Glutamatergic neuron (in vitro differentiated cells): Measurements from ENCODE around the gene AADACL3. TPM values are rescaled to one million over a fixed set of nuclear protein-coding genes. Genes with fewer than 3 reads are reported as not detected.

ENCODE experiments used
- DNase-seq: peaks from one replicate; pipeline ENCODE4 v3.0.0; 2022
- H3K27ac Mint-ChIP-seq: one replicate; pipeline ENCODE4 v1.8.0; 2020; ENCODE audit warnings: mild to moderate bottlenecking, mixed read lengths, inconsistent platforms; ENCODE audit not compliant: unreplicated experiment
- H3K27me3 Mint-ChIP-seq: one replicate; pipeline ENCODE4 v1.8.0; 2020; ENCODE audit warnings: mild to moderate bottlenecking, moderate library complexity, mixed read lengths, inconsistent platforms; ENCODE audit not compliant: unreplicated experiment
- H3K36me3 Mint-ChIP-seq: one replicate; pipeline ENCODE4 v1.8.0; 2020; ENCODE audit warnings: mild to moderate bottlenecking, mixed read lengths, inconsistent platforms; ENCODE audit not compliant: unreplicated experiment
- H3K4me1 Mint-ChIP-seq: one replicate; pipeline ENCODE4 v1.8.0; 2020; ENCODE audit warnings: mild to moderate bottlenecking, low read depth, mixed read lengths, inconsistent platforms; ENCODE audit not compliant: unreplicated experiment
- H3K4me3 Mint-ChIP-seq: one replicate; pipeline ENCODE4 v1.8.0; 2020; ENCODE audit warnings: mild to moderate bottlenecking, mixed read lengths, inconsistent platforms; ENCODE audit not compliant: unreplicated experiment
- H3K9me3 Mint-ChIP-seq: one replicate; pipeline ENCODE4 v1.8.0; 2020; ENCODE audit warnings: mild to moderate bottlenecking, moderate library complexity, mixed read lengths, inconsistent platforms; ENCODE audit not compliant: unreplicated experiment
- total RNA-seq: library from RNA; stranded (reverse); fragmentation: NEBNext Ultra II Directional; extraction: Animal tissue kit (Norgen Biotek cat#: 25700); gene quantifications from one replicate; pipeline ENCODE4 v1.2.1, GENCODE V29; 2021; ENCODE audit not compliant: unreplicated experiment
- TF ChIP-seq, protein P1 (sequence below): fragments of 200-600 bp; sonication (generic); IDR thresholded peaks from one replicate; pipeline ENCODE4 v1.5.0; 2021; ENCODE audit not compliant: partially characterized antibody, unreplicated experiment

AADACL3 gene
- total RNA-seq, 1 donor from 2014 or later: not detected

DNA sequence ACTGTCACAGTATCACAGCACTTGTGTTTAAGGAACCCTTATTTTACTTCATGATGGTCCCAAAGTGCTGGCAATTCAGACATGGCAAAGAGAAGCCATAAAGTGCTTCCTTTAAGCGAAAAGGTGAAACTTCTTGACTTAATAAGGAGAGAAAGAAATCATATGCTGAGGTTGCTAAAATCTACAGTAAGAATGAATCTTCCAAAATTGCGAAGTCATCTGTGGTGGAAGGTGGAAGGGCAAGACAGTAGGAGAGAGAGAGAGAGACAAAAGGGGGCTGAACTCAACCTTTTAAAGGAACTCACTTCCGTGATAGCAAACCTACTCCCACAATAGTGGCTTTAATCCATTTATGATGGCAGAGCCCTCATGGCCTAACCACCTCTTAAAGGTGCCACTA lies 19.3 kb upstream of the AADACL3 start:
- peaks cover 2% of the 10 kb centered on the region for H3K27me3 Mint-ChIP-seq
- DNase-seq: no peak
- no peak overlapping the region for H3K4me3 Mint-ChIP-seq
- TF ChIP-seq, protein P1, sequence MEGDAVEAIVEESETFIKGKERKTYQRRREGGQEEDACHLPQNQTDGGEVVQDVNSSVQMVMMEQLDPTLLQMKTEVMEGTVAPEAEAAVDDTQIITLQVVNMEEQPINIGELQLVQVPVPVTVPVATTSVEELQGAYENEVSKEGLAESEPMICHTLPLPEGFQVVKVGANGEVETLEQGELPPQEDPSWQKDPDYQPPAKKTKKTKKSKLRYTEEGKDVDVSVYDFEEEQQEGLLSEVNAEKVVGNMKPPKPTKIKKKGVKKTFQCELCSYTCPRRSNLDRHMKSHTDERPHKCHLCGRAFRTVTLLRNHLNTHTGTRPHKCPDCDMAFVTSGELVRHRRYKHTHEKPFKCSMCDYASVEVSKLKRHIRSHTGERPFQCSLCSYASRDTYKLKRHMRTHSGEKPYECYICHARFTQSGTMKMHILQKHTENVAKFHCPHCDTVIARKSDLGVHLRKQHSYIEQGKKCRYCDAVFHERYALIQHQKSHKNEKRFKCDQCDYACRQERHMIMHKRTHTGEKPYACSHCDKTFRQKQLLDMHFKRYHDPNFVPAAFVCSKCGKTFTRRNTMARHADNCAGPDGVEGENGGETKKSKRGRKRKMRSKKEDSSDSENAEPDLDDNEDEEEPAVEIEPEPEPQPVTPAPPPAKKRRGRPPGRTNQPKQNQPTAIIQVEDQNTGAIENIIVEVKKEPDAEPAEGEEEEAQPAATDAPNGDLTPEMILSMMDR: no peak
- no peaks in the 10 kb centered on the region for H3K9me3 Mint-ChIP-seq
- no peaks in the 10 kb centered on the region for H3K36me3 Mint-ChIP-seq
- H3K27ac Mint-ChIP-seq: no peak overlapping the region
- H3K4me1 Mint-ChIP-seq: no peaks in the 10 kb centered on the region

DNA sequence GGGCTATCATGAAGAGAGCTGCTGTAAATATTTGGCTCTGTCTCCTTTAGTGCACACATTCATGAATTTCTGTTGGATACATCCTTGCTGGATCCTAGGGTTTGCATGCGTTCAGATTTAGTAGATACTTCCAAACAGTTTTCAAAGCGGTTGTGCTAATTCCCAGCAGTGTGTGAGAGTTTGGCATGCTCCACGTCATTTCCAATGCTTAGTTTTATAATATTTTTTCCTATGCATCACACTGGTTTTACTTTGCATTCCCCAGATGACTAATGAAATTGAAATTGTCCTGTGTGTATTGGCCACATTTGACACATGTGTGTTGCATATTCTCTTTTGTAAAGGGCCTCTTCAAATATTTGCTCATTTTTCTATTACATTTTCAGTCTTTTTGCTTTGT lies 18.5 kb upstream of the AADACL3 start:
- Mint-ChIP-seq H3K4me1 (no peaks in the 10 kb centered on the region), H3K9me3 (no peaks in the 10 kb centered on the region), H3K27me3 (peaks cover 2% of the 10 kb centered on the region), H3K27ac (no peak overlapping the region), H3K4me3 (no peak overlapping the region), H3K36me3 (no peaks in the 10 kb centered on the region)
- TF ChIP-seq, protein P1: no peak
- DNase-seq: no peak

GRCh38 chr1:12703821-12704451 lies 12.0 kb upstream of the AADACL3 start:
- H3K9me3 Mint-ChIP-seq: peaks cover 4% of the 10 kb centered on the region
- TF ChIP-seq, protein P1: no peak
- DNase-seq: no peak
- no peak overlapping the region for H3K27ac Mint-ChIP-seq
- H3K4me1 Mint-ChIP-seq: no peaks in the 10 kb centered on the region
- H3K36me3 Mint-ChIP-seq: peaks cover 10% of the 10 kb centered on the region
- no peak overlapping the region for H3K4me3 Mint-ChIP-seq
- peaks cover 2% of the 10 kb centered on the region for H3K27me3 Mint-ChIP-seq

DNA sequence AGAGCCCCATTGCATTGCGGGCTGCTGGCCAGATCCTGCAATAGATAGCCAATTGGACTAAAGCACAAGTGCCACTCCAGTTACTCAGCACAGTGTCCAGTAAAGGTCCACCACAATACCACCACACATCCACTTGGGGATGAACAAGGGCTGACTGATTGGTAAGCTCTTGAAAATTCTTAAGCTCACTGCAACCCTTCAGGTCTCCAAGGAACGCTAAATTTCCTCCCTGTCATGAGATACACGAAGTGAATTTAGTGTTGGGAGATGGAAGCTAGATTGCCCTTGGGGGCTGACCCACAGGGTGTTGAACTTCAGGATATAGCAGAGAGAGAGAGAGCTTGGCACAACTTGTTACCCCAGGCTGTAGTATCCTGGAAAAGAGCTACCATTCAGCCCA lies 9.8 kb upstream of the AADACL3 start:
- TF ChIP-seq, protein P1: no peak
- Mint-ChIP-seq H3K27me3 (no peaks in the 10 kb centered on the region), H3K36me3 (peaks cover 10% of the 10 kb centered on the region), H3K9me3 (peaks cover 4% of the 10 kb centered on the region), H3K4me1 (no peaks in the 10 kb centered on the region), H3K4me3 (no peak overlapping the region), H3K27ac (no peak overlapping the region)
- no peak for DNase-seq

DNA sequence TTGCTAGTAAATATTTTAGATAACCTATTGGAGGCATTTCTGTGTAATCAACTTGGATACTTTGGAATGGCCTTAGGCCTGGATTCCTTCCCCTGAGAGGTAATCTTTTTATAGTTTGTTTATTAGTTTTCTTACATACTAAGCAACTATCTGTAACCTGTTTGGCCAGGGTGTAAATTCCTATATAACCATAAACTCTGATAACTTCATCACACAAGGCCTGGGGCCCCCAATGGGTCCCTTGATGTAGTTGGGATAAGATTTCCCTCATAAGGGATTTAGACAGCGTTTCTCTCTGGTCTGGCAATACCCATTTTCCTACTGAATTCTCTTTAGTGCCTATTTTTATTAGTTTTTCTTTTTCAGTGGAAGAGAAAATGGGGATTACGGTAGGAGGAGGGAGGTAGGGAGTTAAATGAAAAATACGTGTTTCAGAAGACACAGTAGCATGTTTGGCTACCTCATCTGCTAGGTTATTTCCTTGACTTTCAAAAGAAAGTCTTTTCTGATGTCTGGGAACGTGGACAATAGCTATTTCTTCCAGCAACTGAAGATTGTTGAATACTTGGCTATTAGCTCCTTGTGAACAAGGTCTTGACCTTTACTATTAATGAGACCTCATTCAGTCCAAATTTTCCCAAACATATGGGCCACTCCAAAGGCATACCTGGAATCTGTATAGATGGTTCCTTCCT lies 7.4 kb upstream of the AADACL3 start:
- no peak for DNase-seq
- no peaks in the 10 kb centered on the region for H3K4me1 Mint-ChIP-seq
- H3K4me3 Mint-ChIP-seq: no peak overlapping the region
- no peaks in the 10 kb centered on the region for H3K27me3 Mint-ChIP-seq
- H3K9me3 Mint-ChIP-seq: peaks cover 4% of the 10 kb centered on the region
- H3K36me3 Mint-ChIP-seq: peaks cover 4% of the 10 kb centered on the region
- H3K27ac Mint-ChIP-seq: no peak overlapping the region
- TF ChIP-seq, protein P1: no peak
